Fibroblast of skin of back (primary cell): ENCODE results near the gene PDLIM1.
"Not testable (repeated sequence)": the region's sequence is repeated elsewhere in the genome, so short reads cannot be mapped to it uniquely, and the experiment has no call there.

Source experiments
- DNase-seq: peaks from one replicate; pipeline ENCODE4 v3.0.0-alpha.2; 2013

PDLIM1 gene

GRCh38 chr10:95237376-95238170 lies 53.2 kb downstream of the PDLIM1 start:
- DNase-seq = no peak

GRCh38 chr10:95236068-95236903 lies 54.5 kb downstream of the PDLIM1 start:
- peak; percentile 69 for DNase-seq

GRCh38 chr10:95235676-95236067 lies 55.1 kb downstream of the PDLIM1 start:
- no peak for DNase-seq

GRCh38 chr10:95234951-95235350 lies 55.9 kb downstream of the PDLIM1 start:
- no peak for DNase-seq

- no peak for DNase-seq
These were observed 57.3 kb downstream of the PDLIM1 start for GRCh38 chr10:95233377-95234034.

GRCh38 chr10:95230677-95231586 lies 59.9 kb downstream of the PDLIM1 start:
- DNase-seq = not testable (repeated sequence)

- peak; percentile 99 for DNase-seq
These were observed 60.8 kb downstream of the PDLIM1 start for GRCh38 chr10:95229724-95230627.

- DNase-seq = not testable (repeated sequence)
These were observed 61.7 kb downstream of the PDLIM1 start for GRCh38 chr10:95228934-95229723.

- no peak for DNase-seq
These were observed 65.7 kb downstream of the PDLIM1 start for GRCh38 chr10:95225136-95225535.

- DNase-seq = peak; percentile 79
These were observed 69.7 kb downstream of the PDLIM1 start for GRCh38 chr10:95221124-95221523.

GRCh38 chr10:95220539-95220938 lies 70.3 kb downstream of the PDLIM1 start:
- no peak for DNase-seq

GRCh38 chr10:95217476-95217875 lies 73.3 kb downstream of the PDLIM1 start:
- peak; percentile 51 for DNase-seq

- peak; percentile 27 for DNase-seq
These were observed 76.0 kb downstream of the PDLIM1 start for GRCh38 chr10:95214793-95215192.

- no peak for DNase-seq
These were observed 76.4 kb downstream of the PDLIM1 start for GRCh38 chr10:95214369-95214768.

- peak; percentile 66 for DNase-seq
These were observed 79.1 kb downstream of the PDLIM1 start for GRCh38 chr10:95211606-95212279.

- DNase-seq = no peak
These were observed 81.2 kb downstream of the PDLIM1 start for GRCh38 chr10:95209509-95210127.

- DNase-seq = peak; percentile 23
These were observed 82.0 kb downstream of the PDLIM1 start for GRCh38 chr10:95208702-95209391.

- not testable (repeated sequence) for DNase-seq
These were observed 87.9 kb downstream of the PDLIM1 start for GRCh38 chr10:95202865-95203264.
